ENCODE results near the gene CNTNAP2. TPM values are rescaled to one million over a fixed set of nuclear protein-coding genes. Genes with fewer than 3 reads are reported as not detected.
A peak's percentile ranks its signal among the peaks of the same experiment; 100 is the strongest.

The CNTNAP2 gene
- total and polyA plus RNA-seq, 9 of the 15 experiments (the other 6 are each of a cell fraction or from before 2014, with no cell fraction given): 0.04 to 0.62 (median 0.09) TPM; not detected in 4

DNA sequence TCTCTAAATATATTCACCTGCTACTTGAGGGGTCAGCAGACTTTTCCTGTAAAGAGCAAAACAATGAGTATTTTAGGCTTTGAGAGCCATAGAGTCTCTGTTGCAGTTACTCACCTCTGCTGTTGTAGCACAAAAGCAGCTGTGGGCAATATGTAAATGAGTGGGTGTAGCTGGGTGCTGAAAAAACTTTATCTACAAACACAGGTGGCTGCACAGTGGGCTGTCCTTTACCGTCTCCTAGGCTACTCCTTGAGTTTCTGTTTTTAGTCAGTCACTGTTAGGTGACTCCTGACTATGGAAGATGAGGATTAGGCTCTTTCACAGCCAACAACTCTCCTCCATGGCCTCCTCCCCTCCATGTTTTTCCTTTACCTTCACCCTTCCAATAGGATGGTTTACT lies 2187.9 kb downstream of the CNTNAP2 start (continued):
- TF ChIP-seq ZNF316 (IDR thresholded peaks at IDR 0.05) (no peak), SIX5 (IDR thresholded peaks at IDR 0.05; ENCODE audit: borderline replicate concordance in 1 of 2, insufficient read depth in 1 of 2, low read depth in 1 of 2, low read length in 2 of 2) (no peak), CBX3 (IDR thresholded peaks at IDR 0.05; ENCODE audit: borderline replicate concordance in 1 of 2, low read length in 2 of 2) (peak in 1 of 2 experiments; percentile 41; a peak in 1 of 3 replicates), FOXK1 (CRISPR knock-in tag; IDR thresholded peaks at IDR 0.05; ENCODE audit: borderline replicate concordance) (no peak), TAL1 (IDR thresholded peaks at IDR 0.05) (peak; percentile 48; the same call in 1 of the 2 replicates), ZNF263 (CRISPR knock-in tag; IDR thresholded peaks at IDR 0.05; ENCODE audit: borderline replicate concordance) (no peak), EP300 (IDR thresholded peaks at IDR 0.05; ENCODE audit: low read length) (0 out of 2 replicates have a peak, but pooled peaks have one; percentile 33), ETS2 (tag; IDR thresholded peaks at IDR 0.05; ENCODE audit: borderline replicate concordance, poor library complexity, severe bottlenecking) (no peak), CHD2 (IDR thresholded peaks at IDR 0.05; ENCODE audit: low read depth, low read length) (no peak), DNMT1 (IDR thresholded peaks at IDR 0.05) (no peak), CC2D1A (IDR thresholded peaks at IDR 0.05) (no peak), ELF2 (CRISPR knock-in tag; IDR thresholded peaks at IDR 0.05) (no peak), ZNF224 (CRISPR knock-in tag; IDR thresholded peaks at IDR 0.05) (no peak), ZNF384 (IDR thresholded peaks at IDR 0.05; ENCODE audit: low read depth, low read length) (peak; percentile 73)
- TF ChIP-seq, protein P1, sequence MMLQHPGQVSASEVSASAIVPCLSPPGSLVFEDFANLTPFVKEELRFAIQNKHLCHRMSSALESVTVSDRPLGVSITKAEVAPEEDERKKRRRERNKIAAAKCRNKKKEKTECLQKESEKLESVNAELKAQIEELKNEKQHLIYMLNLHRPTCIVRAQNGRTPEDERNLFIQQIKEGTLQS (IDR thresholded peaks at IDR 0.05): no peak
- TF ChIP-seq, protein P1 (CRISPR knock-in tag; conservative IDR thresholded peaks at IDR 0.05): no peak
- TF ChIP-seq, protein P2, sequence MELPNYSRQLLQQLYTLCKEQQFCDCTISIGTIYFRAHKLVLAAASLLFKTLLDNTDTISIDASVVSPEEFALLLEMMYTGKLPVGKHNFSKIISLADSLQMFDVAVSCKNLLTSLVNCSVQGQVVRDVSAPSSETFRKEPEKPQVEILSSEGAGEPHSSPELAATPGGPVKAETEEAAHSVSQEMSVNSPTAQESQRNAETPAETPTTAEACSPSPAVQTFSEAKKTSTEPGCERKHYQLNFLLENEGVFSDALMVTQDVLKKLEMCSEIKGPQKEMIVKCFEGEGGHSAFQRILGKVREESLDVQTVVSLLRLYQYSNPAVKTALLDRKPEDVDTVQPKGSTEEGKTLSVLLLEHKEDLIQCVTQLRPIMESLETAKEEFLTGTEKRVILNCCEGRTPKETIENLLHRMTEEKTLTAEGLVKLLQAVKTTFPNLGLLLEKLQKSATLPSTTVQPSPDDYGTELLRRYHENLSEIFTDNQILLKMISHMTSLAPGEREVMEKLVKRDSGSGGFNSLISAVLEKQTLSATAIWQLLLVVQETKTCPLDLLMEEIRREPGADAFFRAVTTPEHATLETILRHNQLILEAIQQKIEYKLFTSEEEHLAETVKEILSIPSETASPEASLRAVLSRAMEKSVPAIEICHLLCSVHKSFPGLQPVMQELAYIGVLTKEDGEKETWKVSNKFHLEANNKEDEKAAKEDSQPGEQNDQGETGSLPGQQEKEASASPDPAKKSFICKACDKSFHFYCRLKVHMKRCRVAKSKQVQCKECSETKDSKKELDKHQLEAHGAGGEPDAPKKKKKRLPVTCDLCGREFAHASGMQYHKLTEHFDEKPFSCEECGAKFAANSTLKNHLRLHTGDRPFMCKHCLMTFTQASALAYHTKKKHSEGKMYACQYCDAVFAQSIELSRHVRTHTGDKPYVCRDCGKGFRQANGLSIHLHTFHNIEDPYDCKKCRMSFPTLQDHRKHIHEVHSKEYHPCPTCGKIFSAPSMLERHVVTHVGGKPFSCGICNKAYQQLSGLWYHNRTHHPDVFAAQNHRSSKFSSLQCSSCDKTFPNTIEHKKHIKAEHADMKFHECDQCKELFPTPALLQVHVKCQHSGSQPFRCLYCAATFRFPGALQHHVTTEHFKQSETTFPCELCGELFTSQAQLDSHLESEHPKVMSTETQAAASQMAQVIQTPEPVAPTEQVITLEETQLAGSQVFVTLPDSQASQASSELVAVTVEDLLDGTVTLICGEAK (IDR thresholded peaks at IDR 0.05): peak; percentile 98
- TF ChIP-seq, protein P2 (CRISPR knock-in tag; IDR thresholded peaks at IDR 0.05): peak; percentile 96
- TF ChIP-seq, protein P3, sequence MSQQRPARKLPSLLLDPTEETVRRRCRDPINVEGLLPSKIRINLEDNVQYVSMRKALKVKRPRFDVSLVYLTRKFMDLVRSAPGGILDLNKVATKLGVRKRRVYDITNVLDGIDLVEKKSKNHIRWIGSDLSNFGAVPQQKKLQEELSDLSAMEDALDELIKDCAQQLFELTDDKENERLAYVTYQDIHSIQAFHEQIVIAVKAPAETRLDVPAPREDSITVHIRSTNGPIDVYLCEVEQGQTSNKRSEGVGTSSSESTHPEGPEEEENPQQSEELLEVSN (IDR thresholded peaks at IDR 0.05; ENCODE audit: borderline replicate concordance in 1 of 2, extremely low read depth in 1 of 2, insufficient read depth in 1 of 2, insufficient read length in 1 of 2, low read depth in 1 of 2, low read length in 1 of 2, poor library complexity in 1 of 2, severe bottlenecking in 1 of 2): no peak
